Glutamatergic neuron (in vitro differentiated cells): ENCODE measurements around the gene FAM240B. TPM values are rescaled to one million over a fixed set of nuclear protein-coding genes. Genes with fewer than 3 reads are reported as not detected.
A peak's percentile ranks its signal among the peaks of the same experiment; 100 is the strongest.

Experiments
- DNase-seq: peaks from one replicate; pipeline ENCODE4 v3.0.0; 2022
- H3K27ac Mint-ChIP-seq: one replicate; pipeline ENCODE4 v1.8.0; 2020; ENCODE audit warnings: mild to moderate bottlenecking, mixed read lengths, inconsistent platforms; ENCODE audit not compliant: unreplicated experiment
- H3K27me3 Mint-ChIP-seq: one replicate; pipeline ENCODE4 v1.8.0; 2020; ENCODE audit warnings: mild to moderate bottlenecking, moderate library complexity, mixed read lengths, inconsistent platforms; ENCODE audit not compliant: unreplicated experiment
- H3K36me3 Mint-ChIP-seq: one replicate; pipeline ENCODE4 v1.8.0; 2020; ENCODE audit warnings: mild to moderate bottlenecking, mixed read lengths, inconsistent platforms; ENCODE audit not compliant: unreplicated experiment
- H3K4me1 Mint-ChIP-seq: one replicate; pipeline ENCODE4 v1.8.0; 2020; ENCODE audit warnings: mild to moderate bottlenecking, low read depth, mixed read lengths, inconsistent platforms; ENCODE audit not compliant: unreplicated experiment
- H3K4me3 Mint-ChIP-seq: one replicate; pipeline ENCODE4 v1.8.0; 2020; ENCODE audit warnings: mild to moderate bottlenecking, mixed read lengths, inconsistent platforms; ENCODE audit not compliant: unreplicated experiment
- H3K9me3 Mint-ChIP-seq: one replicate; pipeline ENCODE4 v1.8.0; 2020; ENCODE audit warnings: mild to moderate bottlenecking, moderate library complexity, mixed read lengths, inconsistent platforms; ENCODE audit not compliant: unreplicated experiment
- CTCF ChIP-seq: fragments of 200-600 bp; sonication (generic); IDR thresholded peaks from one replicate; pipeline ENCODE4 v1.5.0; 2021; ENCODE audit not compliant: partially characterized antibody, unreplicated experiment
- total RNA-seq: library from RNA; stranded (reverse); fragmentation: NEBNext Ultra II Directional; extraction: Animal tissue kit (Norgen Biotek cat#: 25700); gene quantifications from one replicate; pipeline ENCODE4 v1.2.1, GENCODE V29; 2021; ENCODE audit not compliant: unreplicated experiment

The FAM240B gene
- total RNA-seq, 1 donor from 2014 or later = not detected

- no peak overlapping the region for H3K4me3 Mint-ChIP-seq
- DNase-seq = no peak
- H3K27me3 Mint-ChIP-seq = no peaks in the 10 kb centered on the region
- H3K36me3 Mint-ChIP-seq = no peaks in the 10 kb centered on the region
- peaks cover 1% of the 10 kb centered on the region for H3K9me3 Mint-ChIP-seq
- H3K27ac Mint-ChIP-seq = no peak overlapping the region
- peaks cover 6% of the 10 kb centered on the region for H3K4me1 Mint-ChIP-seq
- TF ChIP-seq CTCF = peak; percentile 28
These were observed 11.9 kb downstream of the FAM240B start for GRCh38 chr9:38707885-38708637.

- DNase-seq = no peak
- no peak overlapping the region for H3K4me3 Mint-ChIP-seq
- no peaks in the 10 kb centered on the region for H3K27me3 Mint-ChIP-seq
- H3K36me3 Mint-ChIP-seq = no peaks in the 10 kb centered on the region
- no peaks in the 10 kb centered on the region for H3K9me3 Mint-ChIP-seq
- H3K27ac Mint-ChIP-seq = no peak overlapping the region
- no peak for TF ChIP-seq CTCF
- peaks cover 6% of the 10 kb centered on the region for H3K4me1 Mint-ChIP-seq
These were observed 13.4 kb downstream of the FAM240B start for GRCh38 chr9:38706493-38706892.

GRCh38 chr9:38705917-38706316 is 14.0 kb downstream of the FAM240B start:
- no peak overlapping the region for H3K4me3 Mint-ChIP-seq
- H3K9me3 Mint-ChIP-seq = no peaks in the 10 kb centered on the region
- peaks cover 6% of the 10 kb centered on the region for H3K4me1 Mint-ChIP-seq
- no peaks in the 10 kb centered on the region for H3K36me3 Mint-ChIP-seq
- no peak for TF ChIP-seq CTCF
- no peak for DNase-seq
- no peaks in the 10 kb centered on the region for H3K27me3 Mint-ChIP-seq
- no peak overlapping the region for H3K27ac Mint-ChIP-seq

GRCh38 chr9:38700695-38701094 is 19.2 kb downstream of the FAM240B start:
- no peaks in the 10 kb centered on the region for H3K9me3 Mint-ChIP-seq
- no peaks in the 10 kb centered on the region for H3K36me3 Mint-ChIP-seq
- H3K27me3 Mint-ChIP-seq = no peaks in the 10 kb centered on the region

More at GRCh38 chr9:38700695-38701094, 19.2 kb downstream of the FAM240B start:
- TF ChIP-seq CTCF = no peak
- DNase-seq = no peak
- no peak overlapping the region for H3K4me3 Mint-ChIP-seq
- H3K27ac Mint-ChIP-seq = no peak overlapping the region
- H3K4me1 Mint-ChIP-seq = no peaks in the 10 kb centered on the region
